ENCODE measurements around the gene PRUNE2. TPM values are rescaled to one million over a fixed set of nuclear protein-coding genes. Genes with fewer than 3 reads are reported as not detected.

PRUNE2 gene
- total RNA-seq, 6 experiments from 2014 or later = 1.4 to 3.3 (median 2.1) TPM

- H3K9me3 ChIP-seq = no peaks in the 10 kb centered on the region
- no peak for ATAC-seq
- TF ChIP-seq CTCF (IDR thresholded peaks at IDR 0.05) (no peak), POLR2A (IDR thresholded peaks at IDR 0.05) (no peak)
- no peaks in the 10 kb centered on the region for H3K27me3 ChIP-seq
- no peak overlapping the region for H3K27ac ChIP-seq
- no peaks in the 10 kb centered on the region for H3K4me1 ChIP-seq
- H3K4me3 ChIP-seq = no peak overlapping the region
- intact Hi-C loops (cut with DNase I) = no loop called here
- 35% methylated on average over 5 of the region's 5 CpGs for whole genome bisulfite sequencing (ENCODE audit: insufficient coverage, low coverage, low lambda C conversion rate, missing lambda C conversion rate)
- no peak for DNase-seq
- H3K36me3 ChIP-seq = no peaks in the 10 kb centered on the region
Measured at GRCh38 chr9:76887003-76887821, 18.7 kb downstream of the PRUNE2 start.

GRCh38 chr9:76886318-76886717 is 19.6 kb downstream of the PRUNE2 start:
- no peaks in the 10 kb centered on the region for H3K9me3 ChIP-seq
- WGBS (ENCODE audit: insufficient coverage, low coverage, low lambda C conversion rate, missing lambda C conversion rate) = 63% methylated on average over 3 of the region's 3 CpGs
- no peak for DNase-seq
- H3K27me3 ChIP-seq = no peaks in the 10 kb centered on the region
- H3K4me3 ChIP-seq = no peak overlapping the region
- intact Hi-C loops (cut with DNase I) = no loop called here
- no peak for ATAC-seq
- no peaks in the 10 kb centered on the region for H3K36me3 ChIP-seq
- H3K27ac ChIP-seq = no peak overlapping the region
- H3K4me1 ChIP-seq = no peaks in the 10 kb centered on the region
- no peak for TF ChIP-seq CTCF (IDR thresholded peaks at IDR 0.05)
- TF ChIP-seq POLR2A (IDR thresholded peaks at IDR 0.05) = no peak

- intact Hi-C loops (cut with DNase I) = no loop called here
Measured at GRCh38 chr9:76884823-76885222, 21.1 kb downstream of the PRUNE2 start.

GRCh38 chr9:76883341-76883855 is 22.5 kb downstream of the PRUNE2 start:
- intact Hi-C loops (cut with DNase I) = no loop called here
- DNase-seq (no peak), ATAC-seq (no peak)
- Histone ChIP-seq H3K9me3 (no peaks in the 10 kb centered on the region), H3K27me3 (no peaks in the 10 kb centered on the region), H3K4me3 (no peak overlapping the region), H3K27ac (no peak overlapping the region), H3K36me3 (no peaks in the 10 kb centered on the region), H3K4me1 (no peaks in the 10 kb centered on the region)
- TF ChIP-seq CTCF (IDR thresholded peaks at IDR 0.05) = no peak
- no peak for TF ChIP-seq POLR2A (IDR thresholded peaks at IDR 0.05)
- WGBS (ENCODE audit: insufficient coverage, low coverage, low lambda C conversion rate, missing lambda C conversion rate) = 30% methylated on average over 3 of the region's 3 CpGs

More at GRCh38 chr9:76884823-76885222, 21.1 kb downstream of the PRUNE2 start:
- no peak for TF ChIP-seq CTCF (IDR thresholded peaks at IDR 0.05)
- no peak for TF ChIP-seq POLR2A (IDR thresholded peaks at IDR 0.05)
- H3K27ac ChIP-seq = no peak overlapping the region
- no peak overlapping the region for H3K4me3 ChIP-seq
- DNase-seq (no peak), ATAC-seq (no peak)
- no peaks in the 10 kb centered on the region for H3K4me1 ChIP-seq
- 71% methylated on average over 1 of the region's 1 CpG for WGBS (ENCODE audit: insufficient coverage, low coverage, low lambda C conversion rate, missing lambda C conversion rate)
- no peaks in the 10 kb centered on the region for H3K9me3 ChIP-seq
- no peaks in the 10 kb centered on the region for H3K27me3 ChIP-seq
- no peaks in the 10 kb centered on the region for H3K36me3 ChIP-seq
